Neural progenitor cell (in vitro differentiated cells): Measurements from ENCODE around the gene RSPH3.

Source experiments
- EZH2 ChIP-seq: fragments of 200-600 bp; sonication (generic); IDR thresholded peaks from 2 replicates; pipeline ENCODE4 v1.6.1; 2017; ENCODE audit warnings: antibody characterized with exemption, mild to moderate bottlenecking, moderate library complexity
- EZH2phosphoT487 ChIP-seq: fragments of 200-600 bp; sonication (generic); IDR thresholded peaks from 2 replicates; pipeline ENCODE4 v1.6.1; 2017; ENCODE audit warnings: antibody characterized with exemption
- TF ChIP-seq, protein P1 (sequence below): fragments of 200-600 bp; sonication (generic); IDR thresholded peaks from 2 replicates; pipeline ENCODE4 v1.5.1; 2017; ENCODE audit warnings: antibody characterized with exemption, mild to moderate bottlenecking

DNA sequence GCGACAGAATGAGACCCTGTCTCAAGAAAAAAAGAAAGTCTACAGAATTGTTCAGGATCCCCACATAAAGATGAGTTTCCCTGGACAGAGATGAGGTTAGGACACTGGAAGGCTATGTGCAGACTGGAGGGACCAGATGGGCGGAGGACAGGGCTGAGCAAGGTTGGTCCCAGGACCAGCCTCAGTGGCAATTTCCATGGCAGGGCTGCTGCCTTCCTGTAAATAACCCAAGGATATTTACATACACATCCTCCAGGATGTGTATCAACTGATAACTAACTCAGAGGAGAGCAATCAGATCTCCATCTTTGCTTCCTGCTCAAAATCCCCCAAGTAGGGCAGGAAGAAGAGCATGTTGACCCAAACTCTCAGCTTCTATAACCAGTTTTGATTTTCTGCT is 58.8 kb downstream of the RSPH3 start:
- TF ChIP-seq EZH2 (no peak), EZH2phosphoT487 (no peak)
- TF ChIP-seq, protein P1, sequence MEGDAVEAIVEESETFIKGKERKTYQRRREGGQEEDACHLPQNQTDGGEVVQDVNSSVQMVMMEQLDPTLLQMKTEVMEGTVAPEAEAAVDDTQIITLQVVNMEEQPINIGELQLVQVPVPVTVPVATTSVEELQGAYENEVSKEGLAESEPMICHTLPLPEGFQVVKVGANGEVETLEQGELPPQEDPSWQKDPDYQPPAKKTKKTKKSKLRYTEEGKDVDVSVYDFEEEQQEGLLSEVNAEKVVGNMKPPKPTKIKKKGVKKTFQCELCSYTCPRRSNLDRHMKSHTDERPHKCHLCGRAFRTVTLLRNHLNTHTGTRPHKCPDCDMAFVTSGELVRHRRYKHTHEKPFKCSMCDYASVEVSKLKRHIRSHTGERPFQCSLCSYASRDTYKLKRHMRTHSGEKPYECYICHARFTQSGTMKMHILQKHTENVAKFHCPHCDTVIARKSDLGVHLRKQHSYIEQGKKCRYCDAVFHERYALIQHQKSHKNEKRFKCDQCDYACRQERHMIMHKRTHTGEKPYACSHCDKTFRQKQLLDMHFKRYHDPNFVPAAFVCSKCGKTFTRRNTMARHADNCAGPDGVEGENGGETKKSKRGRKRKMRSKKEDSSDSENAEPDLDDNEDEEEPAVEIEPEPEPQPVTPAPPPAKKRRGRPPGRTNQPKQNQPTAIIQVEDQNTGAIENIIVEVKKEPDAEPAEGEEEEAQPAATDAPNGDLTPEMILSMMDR: no peak
